IMR-90 (cell line): ENCODE results near the gene GAPDH. TPM values are rescaled to one million over a fixed set of nuclear protein-coding genes. Genes with fewer than 3 reads are reported as not detected.

Experiments
- ATAC-seq: fragments of 200-7000 bp; cut with Tn5 transposase; 2 replicates; pipeline ENCODE4 v1.9.1; 2020; ENCODE audit warnings: low read depth, mild to moderate bottlenecking, moderate library complexity
- BruUV-seq: library from RNA; stranded (reverse); fragments of 400-500 nt; replicated peaks from 2 replicates; lab custom pipeline; 2021; lab: Mats Ljungman, UMichigan
- CTCF ChIA-PET: fragments of 300-600 bp; formaldehyde crosslinking; extraction: SDS; loops from one replicate; lab custom pipeline; 2021; ENCODE audit warnings: antibody characterized with exemption; lab: Yijun Ruan, JAX
- POLR2A ChIA-PET: fragments of 300-600 bp; sonication (Branson Sonifier 250); formaldehyde crosslinking; loops from one replicate; lab custom pipeline; 2022; ENCODE audit warnings: antibody characterized with exemption; ENCODE audit not compliant: unreplicated experiment; lab: Charles Lee
- DNase-seq: peaks from one replicate; pipeline ENCODE4 v3.0.0; 2013
- H2AFZ ChIP-seq: replicated peaks from 2 replicates; pipeline ENCODE3; 2013; ENCODE audit warnings: low read length, mild to moderate bottlenecking; ENCODE audit not compliant: poor library complexity
- H2AK5ac ChIP-seq: 2 replicates; pipeline ENCODE4 v1.6.1; 2013; ENCODE audit warnings: low read depth, low read length, inconsistent platforms
- H2AK9ac ChIP-seq: replicated peaks from 2 replicates; pipeline ENCODE3; 2013; ENCODE audit warnings: mild to moderate bottlenecking, low read depth, low read length, moderate library complexity; ENCODE audit not compliant: poor library complexity
- H2BK120ac ChIP-seq: 2 replicates; pipeline ENCODE4 v1.6.1; 2013; ENCODE audit warnings: low read depth, low read length, inconsistent platforms
- H2BK15ac ChIP-seq: 3 replicates; pipeline ENCODE4 v1.6.1; 2013; ENCODE audit warnings: low read depth, low read length, inconsistent platforms
- H2BK20ac ChIP-seq: 2 replicates; pipeline ENCODE4 v1.6.1; 2013; ENCODE audit warnings: low read depth, mild to moderate bottlenecking, inconsistent platforms, low read length, moderate library complexity
- H2BK5ac ChIP-seq: 2 replicates; pipeline ENCODE4 v1.6.1; 2013; ENCODE audit warnings: mild to moderate bottlenecking, low read depth, low read length, inconsistent platforms; ENCODE audit not compliant: poor library complexity, severe bottlenecking
- H3K14ac ChIP-seq: replicated peaks from 2 replicates; pipeline ENCODE4 v1.6.1; 2013; ENCODE audit warnings: low read depth, low read length, inconsistent platforms
- H3K18ac ChIP-seq: 2 replicates; pipeline ENCODE4 v1.6.1; 2013; ENCODE audit warnings: low read depth, low read length, control low read depth
- H3K23ac ChIP-seq: 2 replicates; pipeline ENCODE4 v1.6.1; 2013; ENCODE audit warnings: low read depth, low read length, inconsistent platforms
- H3K27ac ChIP-seq: 2 replicates; pipeline ENCODE4 v1.5.1; 2013; ENCODE audit warnings: mild to moderate bottlenecking, control low read depth, low read length; ENCODE audit not compliant: insufficient read depth
- H3K27me3 ChIP-seq: 2 replicates; pipeline ENCODE4 v1.6.1; 2013; ENCODE audit warnings: low read length; ENCODE audit not compliant: control insufficient read depth, insufficient read depth
- H3K36me3 ChIP-seq: 2 replicates; pipeline ENCODE4 v1.6.1; 2013; ENCODE audit warnings: low read length, mixed read lengths; ENCODE audit not compliant: control insufficient read depth, insufficient read depth
- H3K4ac ChIP-seq: 2 replicates; pipeline ENCODE4 v1.6.1; 2013; ENCODE audit warnings: low read depth, low read length, inconsistent platforms
- H3K4me1 ChIP-seq: 2 replicates; pipeline ENCODE4 v1.6.1; 2013; ENCODE audit warnings: low read length, mixed read lengths; ENCODE audit not compliant: control insufficient read depth, insufficient read depth
- H3K4me2 ChIP-seq: 2 replicates; pipeline ENCODE4 v1.6.1; 2013; ENCODE audit warnings: low read depth, mild to moderate bottlenecking, control low read depth, low read length, moderate library complexity
- H3K4me3 ChIP-seq: 2 replicates; pipeline ENCODE4 v1.5.1; 2013; ENCODE audit warnings: low read depth, mild to moderate bottlenecking, control low read depth, low read length, moderate library complexity; ENCODE audit not compliant: insufficient read depth
- H3K56ac ChIP-seq: 2 replicates; pipeline ENCODE4 v1.6.1; 2013; ENCODE audit warnings: low read length, inconsistent platforms; ENCODE audit not compliant: insufficient read depth; ENCODE audit errors: extremely low read depth
- H3K79me1 ChIP-seq, 2 experiments: 2 replicates each; pipeline ENCODE4 v1.6.1; 2013; ENCODE audit warnings: low read length in 2 of 2, inconsistent platforms in 1 of 2, low read depth in 1 of 2
- H3K9ac ChIP-seq: 2 replicates; pipeline ENCODE4 v1.6.1; 2013; ENCODE audit warnings: low read depth, low read length, control low read depth
- H3K9me1 ChIP-seq: 2 replicates; pipeline ENCODE4 v1.6.1; 2013; ENCODE audit warnings: low read length, inconsistent platforms; ENCODE audit not compliant: insufficient read depth
- H3K9me3 ChIP-seq: 2 replicates; pipeline ENCODE4 v1.6.1; 2013; ENCODE audit warnings: low read length; ENCODE audit not compliant: control insufficient read depth, insufficient read depth
- H4K20me1 ChIP-seq: 2 replicates; pipeline ENCODE4 v1.6.1; 2013; ENCODE audit warnings: low read length, inconsistent platforms; ENCODE audit not compliant: insufficient read depth
- H4K5ac ChIP-seq: 2 replicates; pipeline ENCODE4 v1.6.1; 2013; ENCODE audit warnings: mild to moderate bottlenecking, low read depth, low read length, control low read depth
- H4K8ac ChIP-seq, 2 experiments: 2 replicates each; pipeline ENCODE4 v1.6.1; 2013; ENCODE audit warnings: low read depth in 2 of 2, low read length in 2 of 2, control low read depth in 1 of 2, inconsistent platforms in 1 of 2
- H4K91ac ChIP-seq: 2 replicates; pipeline ENCODE4 v1.6.1; 2013; ENCODE audit warnings: low read depth, low read length, inconsistent platforms; ENCODE audit not compliant: insufficient read depth
- BHLHE40 ChIP-seq: fragments of 150-350 bp; IDR thresholded peaks from 2 replicates; pipeline ENCODE4 v1.6.1; 2016; ENCODE audit warnings: mild to moderate bottlenecking, low read depth, low read length
- CEBPB ChIP-seq: IDR thresholded peaks from 2 replicates; pipeline ENCODE4 v1.6.1; 2012; ENCODE audit warnings: low read depth, low read length, improper control_type of control experiment
- CHD1 ChIP-seq: IDR thresholded peaks from 2 replicates; pipeline ENCODE4 v1.6.1; 2012; ENCODE audit warnings: low read depth, low read length, improper control_type of control experiment
- FOS ChIP-seq: fragments of 150-350 bp; IDR thresholded peaks from 2 replicates; pipeline ENCODE4 v1.6.1; 2016; ENCODE audit warnings: low read depth, low read length
- MAFK ChIP-seq: IDR thresholded peaks from 2 replicates; pipeline ENCODE4 v1.6.1; 2012; ENCODE audit warnings: low read depth, low read length, improper control_type of control experiment
- MAZ ChIP-seq: IDR thresholded peaks from 2 replicates; pipeline ENCODE4 v1.6.1; 2012; ENCODE audit warnings: low read depth, mild to moderate bottlenecking, low read length, improper control_type of control experiment, moderate library complexity, borderline replicate concordance
- MXI1 ChIP-seq: IDR thresholded peaks from 2 replicates; pipeline ENCODE4 v1.6.1; 2012; ENCODE audit warnings: low read depth, mild to moderate bottlenecking, low read length, moderate library complexity, borderline replicate concordance
- NFE2L2 ChIP-seq: fragments of 150-350 bp; IDR thresholded peaks from 2 replicates; pipeline ENCODE4 v1.6.1; 2016; ENCODE audit warnings: low read depth, mild to moderate bottlenecking, low read length
- POLR2A ChIP-seq: IDR thresholded peaks from 2 replicates; pipeline ENCODE4 v1.6.1; 2012; ENCODE audit warnings: mild to moderate bottlenecking, low read depth, low read length
- RAD21 ChIP-seq: IDR thresholded peaks from 2 replicates; pipeline ENCODE4 v1.6.1; 2012; ENCODE audit warnings: low read length, improper control_type of control experiment
- RCOR1 ChIP-seq: IDR thresholded peaks from 2 replicates; pipeline ENCODE4 v1.6.1; 2012; ENCODE audit warnings: mild to moderate bottlenecking, low read length, improper control_type of control experiment; ENCODE audit not compliant: insufficient replicate concordance
- RFX5 ChIP-seq: IDR thresholded peaks from 2 replicates; pipeline ENCODE4 v1.8.0; 2012; ENCODE audit warnings: low read depth, mild to moderate bottlenecking, low read length, moderate library complexity
- SMC3 ChIP-seq: fragments of 150-350 bp; IDR thresholded peaks from 2 replicates; pipeline ENCODE4 v1.6.1; 2016; ENCODE audit warnings: low read depth, mild to moderate bottlenecking, antibody characterized with exemption, low read length, moderate library complexity
- WGBS, 2 experiments: methylation state at CpG; one replicate each; pipeline versions ENCODE4 v1.1.5 to v1.1.7; 2013; ENCODE audit warnings: missing lambda C conversion rate in 2 of 2; ENCODE audit not compliant: insufficient read length in 1 of 2; ENCODE audit errors: extremely low coverage in 2 of 2; 5-methylcytosine and 5-hydroxymethylcytosine counted together
- dilution Hi-C: fragments of 300-500 bp; cut with HindIII; formaldehyde crosslinking; loops from one replicate; pipeline ENCODE4 v1.14.3; 2018; ENCODE audit warnings: low sequenced_read_pairs; ENCODE audit not compliant: unreplicated experiment
- in situ Hi-C: fragments of 300-500 bp; cut with MboI; formaldehyde crosslinking; loops from 3 replicates; pipeline ENCODE4 v1.14.3; 2019; ENCODE audit warnings: low sequenced_read_pairs, inconsistent platforms, mixed read lengths
- intact Hi-C: fragments of 100-400 bp; cut with micrococcal nuclease; formaldehyde crosslinking; loops from 2 replicates; pipeline ENCODE4 v1.10.0; 2022
- polyA plus RNA-seq, 3 experiments: library from polyadenylated mRNA; depleted of rRNA; stranded (reverse); fragments of >200 nt; gene quantifications; 2 replicates each; pipeline ENCODE4 v1.2.3, GENCODE V29; 2012; ENCODE audit warnings: low replicate concordance in 1 of 3
- total RNA-seq: library from RNA; depleted of rRNA; stranded (reverse); fragments of >200 nt; gene quantifications from 2 replicates; pipeline ENCODE4 v1.2.3, GENCODE V29; 2012
- TF ChIP-seq, protein P1 (sequence below): conservative IDR thresholded peaks from 2 replicates; pipeline ENCODE4 v1.5.1; 2012; ENCODE audit warnings: mild to moderate bottlenecking, low read depth, low read length, improper control_type of control experiment
- TF ChIP-seq, protein P2 (sequence below): fragments of 150-350 bp; IDR thresholded peaks from 2 replicates; pipeline ENCODE4 v1.6.1; 2016; ENCODE audit warnings: low read depth, mild to moderate bottlenecking, low read length, moderate library complexity, borderline replicate concordance
- TF ChIP-seq, protein P3 (sequence below): fragments of 150-350 bp; IDR thresholded peaks from 2 replicates; pipeline ENCODE4 v1.6.1; 2017; ENCODE audit warnings: mild to moderate bottlenecking, antibody characterized with exemption, low read length, low read depth

Gene GAPDH
- total and polyA plus RNA-seq, 2 of the 4 experiments (the other 2 are of a cell fraction) = 12,939 to 21,893 TPM

DNA sequence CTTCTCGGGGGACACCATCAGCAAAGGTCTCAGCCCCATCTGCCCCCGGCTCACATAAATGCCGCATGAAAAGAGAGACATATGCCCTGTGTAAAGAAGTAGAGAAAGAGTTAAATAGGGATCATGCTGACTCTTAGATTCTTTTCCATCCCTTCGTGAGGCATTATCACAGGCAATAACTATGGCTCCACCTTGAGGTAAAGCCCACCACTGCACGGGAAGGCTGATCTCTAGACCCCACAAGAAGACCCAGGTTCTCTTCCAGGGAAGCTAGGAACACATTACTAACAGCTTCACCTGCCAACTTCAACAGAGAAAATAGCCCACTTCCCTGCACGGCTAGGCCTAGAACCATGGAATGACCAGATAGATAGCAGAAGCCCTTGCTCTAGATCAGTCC lies 47.9 kb downstream of the GAPDH start:
- CTCF ChIA-PET = interaction anchor here (0.6 kb wide), 1 partner anchor 23 kb away, joined by 4 read pairs; no protein-coding TSS in a partner anchor
- Histone ChIP-seq H3K4me1 (no peaks in the 10 kb centered on the region), H3K79me1 (peaks cover 23 to 34% of the 10 kb centered on the region in 2 experiments), H2AFZ (no peak overlapping the region), H3K18ac (no peak overlapping the region), H2BK20ac (no peak overlapping the region), H4K91ac (no peak overlapping the region), H2AK5ac (no peak overlapping the region), H3K4me2 (no peak overlapping the region), H3K9me3 (no peaks in the 10 kb centered on the region), H4K5ac (no peak overlapping the region), H3K56ac (no peak overlapping the region), H4K8ac (no peak overlapping the region), H3K4ac (no peak overlapping the region), H3K4me3 (no peak overlapping the region), H3K27me3 (no peaks in the 10 kb centered on the region), H3K36me3 (peaks cover 73% of the 10 kb centered on the region), H2BK120ac (no peak overlapping the region), H2BK5ac (no peak overlapping the region), H3K9me1 (no peaks in the 10 kb centered on the region), H2AK9ac (no peak overlapping the region), H3K27ac (no peak overlapping the region), H3K14ac (no peak overlapping the region), H3K23ac (no peak overlapping the region), H4K20me1 (peaks cover 6% of the 10 kb centered on the region; the same call in 1 of the 2 replicates), H2BK15ac (no peak overlapping the region), H3K9ac (no peak overlapping the region)
- intact Hi-C loops = no loop called here
- DNase-seq (no peak), ATAC-seq (no peak)
- dilution Hi-C loops = no loop called here
- no TSS peak for BruUV-seq
- in situ Hi-C loops = no loop called here
- POLR2A ChIA-PET = no interaction called here
- 89% methylated on average over 3 of the region's 6 CpGs; no CpG with 5 or more reads in 1 of the 2 experiments for WGBS, 2 experiments
- no peak for TF ChIP-seq CHD1
- TF ChIP-seq NFE2L2 = no peak
- TF ChIP-seq POLR2A = no peak
- TF ChIP-seq, protein P1, sequence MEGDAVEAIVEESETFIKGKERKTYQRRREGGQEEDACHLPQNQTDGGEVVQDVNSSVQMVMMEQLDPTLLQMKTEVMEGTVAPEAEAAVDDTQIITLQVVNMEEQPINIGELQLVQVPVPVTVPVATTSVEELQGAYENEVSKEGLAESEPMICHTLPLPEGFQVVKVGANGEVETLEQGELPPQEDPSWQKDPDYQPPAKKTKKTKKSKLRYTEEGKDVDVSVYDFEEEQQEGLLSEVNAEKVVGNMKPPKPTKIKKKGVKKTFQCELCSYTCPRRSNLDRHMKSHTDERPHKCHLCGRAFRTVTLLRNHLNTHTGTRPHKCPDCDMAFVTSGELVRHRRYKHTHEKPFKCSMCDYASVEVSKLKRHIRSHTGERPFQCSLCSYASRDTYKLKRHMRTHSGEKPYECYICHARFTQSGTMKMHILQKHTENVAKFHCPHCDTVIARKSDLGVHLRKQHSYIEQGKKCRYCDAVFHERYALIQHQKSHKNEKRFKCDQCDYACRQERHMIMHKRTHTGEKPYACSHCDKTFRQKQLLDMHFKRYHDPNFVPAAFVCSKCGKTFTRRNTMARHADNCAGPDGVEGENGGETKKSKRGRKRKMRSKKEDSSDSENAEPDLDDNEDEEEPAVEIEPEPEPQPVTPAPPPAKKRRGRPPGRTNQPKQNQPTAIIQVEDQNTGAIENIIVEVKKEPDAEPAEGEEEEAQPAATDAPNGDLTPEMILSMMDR = no peak; the same call in 1 of the 2 replicates
- no peak for TF ChIP-seq BHLHE40
- no peak for TF ChIP-seq RAD21
- TF ChIP-seq RFX5 = no peak
- no peak for TF ChIP-seq MAFK
- no peak for TF ChIP-seq MXI1
- TF ChIP-seq SMC3 = no peak
- TF ChIP-seq RCOR1 = no peak
- TF ChIP-seq, protein P2, sequence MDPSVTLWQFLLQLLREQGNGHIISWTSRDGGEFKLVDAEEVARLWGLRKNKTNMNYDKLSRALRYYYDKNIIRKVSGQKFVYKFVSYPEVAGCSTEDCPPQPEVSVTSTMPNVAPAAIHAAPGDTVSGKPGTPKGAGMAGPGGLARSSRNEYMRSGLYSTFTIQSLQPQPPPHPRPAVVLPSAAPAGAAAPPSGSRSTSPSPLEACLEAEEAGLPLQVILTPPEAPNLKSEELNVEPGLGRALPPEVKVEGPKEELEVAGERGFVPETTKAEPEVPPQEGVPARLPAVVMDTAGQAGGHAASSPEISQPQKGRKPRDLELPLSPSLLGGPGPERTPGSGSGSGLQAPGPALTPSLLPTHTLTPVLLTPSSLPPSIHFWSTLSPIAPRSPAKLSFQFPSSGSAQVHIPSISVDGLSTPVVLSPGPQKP = no peak
- no peak for TF ChIP-seq CEBPB
- TF ChIP-seq FOS = no peak
- TF ChIP-seq MAZ = no peak
- TF ChIP-seq, protein P3, sequence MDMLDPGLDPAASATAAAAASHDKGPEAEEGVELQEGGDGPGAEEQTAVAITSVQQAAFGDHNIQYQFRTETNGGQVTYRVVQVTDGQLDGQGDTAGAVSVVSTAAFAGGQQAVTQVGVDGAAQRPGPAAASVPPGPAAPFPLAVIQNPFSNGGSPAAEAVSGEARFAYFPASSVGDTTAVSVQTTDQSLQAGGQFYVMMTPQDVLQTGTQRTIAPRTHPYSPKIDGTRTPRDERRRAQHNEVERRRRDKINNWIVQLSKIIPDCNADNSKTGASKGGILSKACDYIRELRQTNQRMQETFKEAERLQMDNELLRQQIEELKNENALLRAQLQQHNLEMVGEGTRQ = no peak
